ENCODE data around the gene SLC17A7. TPM values are rescaled to one million over a fixed set of nuclear protein-coding genes. Genes with fewer than 3 reads are reported as not detected.

The SLC17A7 gene
- total RNA-seq, 1 experiment from 2014 or later: 0.46 TPM

- DNase-seq (ENCODE audit: low read depth): no peak
Measured at GRCh38 chr19:49427855-49428546, 13.3 kb downstream of the SLC17A7 start.

DNA sequence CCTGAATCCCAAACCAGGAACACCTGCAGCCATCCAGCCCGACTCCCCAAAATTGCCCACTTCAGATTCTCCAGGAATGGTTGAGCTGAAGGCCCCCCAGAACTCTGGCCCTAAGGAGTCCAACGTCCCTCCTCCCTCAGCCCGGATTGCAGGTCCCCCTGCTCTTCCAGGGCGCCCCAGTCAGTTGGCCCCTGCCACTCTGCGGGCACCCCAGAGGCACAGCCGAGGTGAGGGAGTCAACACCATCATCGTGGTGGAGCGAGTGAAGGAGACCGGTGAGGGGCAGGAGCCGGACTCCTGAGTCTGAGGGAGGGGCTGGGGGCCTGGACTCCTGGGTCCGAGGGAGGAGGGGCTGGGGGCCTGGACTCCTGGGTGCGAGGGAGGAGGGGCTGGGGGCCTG lies 14.0 kb downstream of the SLC17A7 start:
- DNase-seq (ENCODE audit: low read depth): no peak

GRCh38 chr19:49425922-49426592 lies 15.3 kb downstream of the SLC17A7 start:
- DNase-seq (ENCODE audit: low read depth): peak; percentile 36

GRCh38 chr19:49425178-49425577 lies 16.1 kb downstream of the SLC17A7 start, which contains the start of gene GFY:
Gene GFY (plus strand): TSS chr19:49425388. CDS start chr19:49426431, 1,043 bp downstream.
- no peak for DNase-seq (ENCODE audit: low read depth)

DNA sequence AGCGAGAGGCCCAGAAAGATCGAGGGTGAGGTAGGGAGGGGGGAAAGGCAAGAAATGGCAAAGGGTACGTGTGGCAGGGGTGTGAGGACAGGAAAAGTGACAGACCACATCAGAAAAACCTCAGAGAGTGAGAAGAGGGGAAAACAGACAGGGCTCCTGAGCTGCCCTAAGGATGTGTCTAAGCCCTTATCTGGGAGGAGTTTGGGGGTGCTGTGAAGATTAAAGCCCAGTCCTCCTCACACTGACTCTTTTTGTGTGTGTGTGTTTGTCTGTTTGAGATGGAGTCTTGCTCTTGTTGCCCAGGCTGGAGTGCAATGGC lies 17.4 kb downstream of the SLC17A7 start:
- DNase-seq (ENCODE audit: low read depth): no peak

DNA sequence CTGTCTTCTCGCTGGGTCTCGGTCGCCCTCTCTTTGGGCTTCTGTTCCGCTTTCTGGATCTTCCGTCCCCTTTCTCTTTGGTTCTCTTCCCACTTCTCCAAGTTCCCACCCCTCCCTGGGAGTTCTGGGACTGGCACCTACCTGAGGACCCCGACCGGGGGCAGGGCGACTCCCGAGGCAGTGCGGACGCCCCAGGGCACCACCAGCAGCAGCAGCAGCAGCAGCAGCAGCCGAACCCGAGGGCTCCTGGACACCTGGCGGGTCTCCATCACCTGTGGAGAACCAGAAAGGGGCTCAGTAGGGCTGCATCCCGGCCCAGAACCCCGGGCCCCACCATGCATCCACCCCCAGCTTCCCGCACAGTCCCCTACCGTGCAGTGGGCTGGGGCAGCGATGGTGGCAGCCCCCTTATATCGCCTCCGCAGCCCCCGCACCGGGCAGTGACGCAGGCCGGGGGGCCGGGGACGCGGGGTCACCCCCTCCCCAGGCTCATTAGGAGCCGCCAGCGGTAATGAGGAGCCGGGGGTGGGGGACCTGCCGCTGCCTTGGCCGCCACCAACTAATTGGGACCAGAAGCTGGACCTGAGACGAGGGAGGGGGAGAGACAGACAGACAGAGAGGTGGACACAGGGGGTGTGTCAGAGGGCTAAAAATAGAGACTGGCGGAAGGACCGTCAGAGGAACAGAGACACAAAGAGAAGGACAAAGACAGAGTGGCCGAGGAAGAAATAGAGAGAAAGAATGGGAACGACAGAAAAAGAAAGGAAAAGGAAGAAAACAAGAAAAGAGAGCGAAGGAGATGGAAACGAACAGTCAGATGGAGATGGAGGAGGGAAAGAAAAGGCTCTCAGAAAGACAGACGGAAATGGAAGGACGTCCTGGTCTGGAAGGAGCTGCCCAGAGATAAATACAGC lies 18.0 kb downstream of the SLC17A7 start, which contains the start of gene PTH2:
Gene PTH2, minus strand, starts transcription at position 371 of the 914 bp plus-strand sequence. Its CDS starts 102 bp downstream, at position 269.
- DNase-seq (ENCODE audit: low read depth): no peak

- DNase-seq (ENCODE audit: low read depth): no peak
Measured at GRCh38 chr19:49422407-49423070, 18.8 kb downstream of the SLC17A7 start.

GRCh38 chr19:49421878-49422202 lies 19.5 kb downstream of the SLC17A7 start:
- DNase-seq (ENCODE audit: low read depth): no peak

- peak; percentile 44 for DNase-seq (ENCODE audit: low read depth)
Measured at GRCh38 chr19:49421039-49421877, 20.1 kb downstream of the SLC17A7 start.

DNA sequence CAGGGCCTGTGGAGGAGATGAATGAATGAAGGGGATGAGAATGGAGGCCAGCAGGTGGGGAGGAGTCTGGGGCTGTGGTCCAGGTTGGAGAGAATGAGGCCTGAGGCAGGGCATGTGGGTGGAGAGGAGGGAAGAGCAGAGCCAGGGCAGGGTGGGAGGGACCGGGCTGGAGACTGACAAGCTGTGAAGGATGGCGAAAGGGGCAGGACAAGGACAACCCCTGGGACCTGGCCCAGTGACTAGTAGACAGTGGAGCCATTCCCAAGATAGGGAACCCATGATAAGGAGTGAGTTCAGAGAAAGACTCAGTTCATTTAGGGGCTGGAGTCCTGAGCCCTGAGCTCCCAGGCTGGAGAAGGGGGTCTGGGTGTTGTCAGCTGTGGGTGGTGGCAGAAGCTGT lies 21.1 kb downstream of the SLC17A7 start:
- no peak for DNase-seq (ENCODE audit: low read depth)

- no peak for DNase-seq (ENCODE audit: low read depth)
Measured at GRCh38 chr19:49419173-49419572, 22.2 kb downstream of the SLC17A7 start.

- no peak for DNase-seq (ENCODE audit: low read depth)
Measured at GRCh38 chr19:49418511-49418910, 22.8 kb downstream of the SLC17A7 start.

GRCh38 chr19:49417088-49417487 lies 24.2 kb downstream of the SLC17A7 start:
- no peak for DNase-seq (ENCODE audit: low read depth)

- no peak for DNase-seq (ENCODE audit: low read depth)
Measured at GRCh38 chr19:49415810-49416200, 25.5 kb downstream of the SLC17A7 start.

- DNase-seq (ENCODE audit: low read depth): no peak
Measured at GRCh38 chr19:49415102-49415809, 26.1 kb downstream of the SLC17A7 start.

GRCh38 chr19:49414256-49414655 lies 27.1 kb downstream of the SLC17A7 start:
- no peak for DNase-seq (ENCODE audit: low read depth)

DNA sequence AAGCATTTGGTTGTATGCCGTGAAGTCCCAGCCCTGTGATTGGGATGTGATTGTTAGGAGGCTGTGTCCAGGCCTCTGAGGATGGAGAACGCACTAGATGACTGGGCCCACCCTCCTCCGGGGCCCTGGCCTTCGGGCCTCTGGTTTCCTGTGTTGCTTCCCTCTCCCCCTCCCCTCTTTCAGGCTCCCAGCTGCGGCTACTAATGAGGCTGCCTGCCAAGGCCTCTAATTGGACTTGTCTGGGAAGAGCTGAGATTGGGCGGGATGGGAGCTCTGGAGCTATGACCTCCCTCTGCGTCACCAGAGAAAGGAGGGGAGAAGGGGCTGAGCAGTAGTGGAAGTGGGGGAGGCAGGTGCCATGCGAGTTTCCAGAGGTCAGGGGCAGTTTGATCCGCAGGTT lies 28.0 kb downstream of the SLC17A7 start:
- no peak for DNase-seq (ENCODE audit: low read depth)

GRCh38 chr19:49411681-49412326 lies 29.5 kb downstream of the SLC17A7 start:
- no peak for DNase-seq (ENCODE audit: low read depth)

GRCh38 chr19:49409441-49410029 lies 31.8 kb downstream of the SLC17A7 start:
- DNase-seq (ENCODE audit: low read depth): no peak

Data from LHCN-M2 (cell line).